ENCODE measurements around the gene MED13L.

Gene MED13L

DNA sequence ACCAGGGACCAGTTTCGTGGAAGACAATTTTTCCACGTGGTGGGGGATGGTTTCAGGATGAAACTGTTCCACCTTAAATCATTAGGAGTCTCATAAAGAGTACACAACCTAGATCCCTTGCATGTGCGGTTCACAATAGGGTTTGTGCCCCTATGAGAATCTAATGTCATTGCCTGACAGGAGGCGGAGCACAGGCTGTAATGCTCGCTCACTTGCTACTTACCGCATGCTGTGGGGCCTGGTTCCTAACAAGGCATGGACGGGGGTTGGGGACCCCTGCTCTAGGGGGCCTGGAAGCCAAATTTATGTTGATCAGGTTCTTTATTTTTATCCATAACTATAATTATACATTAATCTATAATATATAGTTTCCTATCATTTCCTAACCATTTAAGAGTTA is 315.3 kb downstream of the MED13L start:
- no peak for DNase-seq (ENCODE audit: insufficient read length, low spot score)
- no peak for FAIRE-seq
- TF ChIP-seq, protein P1, sequence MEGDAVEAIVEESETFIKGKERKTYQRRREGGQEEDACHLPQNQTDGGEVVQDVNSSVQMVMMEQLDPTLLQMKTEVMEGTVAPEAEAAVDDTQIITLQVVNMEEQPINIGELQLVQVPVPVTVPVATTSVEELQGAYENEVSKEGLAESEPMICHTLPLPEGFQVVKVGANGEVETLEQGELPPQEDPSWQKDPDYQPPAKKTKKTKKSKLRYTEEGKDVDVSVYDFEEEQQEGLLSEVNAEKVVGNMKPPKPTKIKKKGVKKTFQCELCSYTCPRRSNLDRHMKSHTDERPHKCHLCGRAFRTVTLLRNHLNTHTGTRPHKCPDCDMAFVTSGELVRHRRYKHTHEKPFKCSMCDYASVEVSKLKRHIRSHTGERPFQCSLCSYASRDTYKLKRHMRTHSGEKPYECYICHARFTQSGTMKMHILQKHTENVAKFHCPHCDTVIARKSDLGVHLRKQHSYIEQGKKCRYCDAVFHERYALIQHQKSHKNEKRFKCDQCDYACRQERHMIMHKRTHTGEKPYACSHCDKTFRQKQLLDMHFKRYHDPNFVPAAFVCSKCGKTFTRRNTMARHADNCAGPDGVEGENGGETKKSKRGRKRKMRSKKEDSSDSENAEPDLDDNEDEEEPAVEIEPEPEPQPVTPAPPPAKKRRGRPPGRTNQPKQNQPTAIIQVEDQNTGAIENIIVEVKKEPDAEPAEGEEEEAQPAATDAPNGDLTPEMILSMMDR (IDR thresholded peaks at IDR 0.05; ENCODE audit: insufficient read depth, missing control alignments) = no peak

DNA sequence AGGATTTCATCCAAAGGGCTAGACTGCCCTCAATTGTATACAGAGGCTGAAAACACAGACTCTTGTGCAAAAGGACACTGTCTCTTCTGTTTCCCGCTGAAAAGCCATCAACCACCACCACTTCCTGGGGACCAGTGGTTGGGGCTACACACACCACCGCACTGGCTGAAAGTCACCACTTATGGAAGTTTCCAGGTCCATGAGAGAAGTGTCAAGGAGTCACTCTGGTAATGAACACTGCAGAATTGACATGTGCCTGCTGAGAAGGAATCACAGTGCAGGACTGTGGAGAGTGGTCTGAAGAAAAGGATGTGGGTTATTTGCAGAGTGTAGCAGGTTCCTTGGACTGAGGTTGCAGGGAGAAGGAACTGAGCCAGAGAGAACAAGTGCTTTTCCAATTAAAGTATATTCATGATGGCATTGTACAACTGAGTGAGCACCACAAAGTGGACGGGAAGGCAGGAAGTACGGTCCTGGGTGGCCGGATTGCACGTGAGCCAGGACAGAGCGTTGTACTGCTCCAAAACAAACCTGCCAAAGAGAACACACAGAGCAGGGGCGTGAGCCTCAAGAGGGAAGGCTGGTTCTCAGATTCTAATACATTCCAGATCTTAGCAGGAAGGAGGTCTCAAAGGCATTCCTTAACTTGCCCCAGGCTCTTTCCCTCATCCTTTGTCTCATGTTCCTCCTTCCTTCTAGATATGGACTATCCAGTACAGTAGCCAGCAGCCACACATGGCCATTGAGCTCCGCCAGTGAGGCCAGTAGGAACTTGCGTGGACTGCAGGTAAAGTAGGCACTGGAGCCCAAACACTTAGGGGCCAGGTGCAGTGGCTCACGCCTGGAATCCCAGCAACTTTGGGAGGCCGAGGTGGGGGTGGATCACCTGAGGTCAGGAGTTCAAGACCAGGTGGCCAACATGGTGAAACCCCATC is 316.4 kb downstream of the MED13L start:
- no peak for DNase-seq (ENCODE audit: insufficient read length, low spot score)

DNA sequence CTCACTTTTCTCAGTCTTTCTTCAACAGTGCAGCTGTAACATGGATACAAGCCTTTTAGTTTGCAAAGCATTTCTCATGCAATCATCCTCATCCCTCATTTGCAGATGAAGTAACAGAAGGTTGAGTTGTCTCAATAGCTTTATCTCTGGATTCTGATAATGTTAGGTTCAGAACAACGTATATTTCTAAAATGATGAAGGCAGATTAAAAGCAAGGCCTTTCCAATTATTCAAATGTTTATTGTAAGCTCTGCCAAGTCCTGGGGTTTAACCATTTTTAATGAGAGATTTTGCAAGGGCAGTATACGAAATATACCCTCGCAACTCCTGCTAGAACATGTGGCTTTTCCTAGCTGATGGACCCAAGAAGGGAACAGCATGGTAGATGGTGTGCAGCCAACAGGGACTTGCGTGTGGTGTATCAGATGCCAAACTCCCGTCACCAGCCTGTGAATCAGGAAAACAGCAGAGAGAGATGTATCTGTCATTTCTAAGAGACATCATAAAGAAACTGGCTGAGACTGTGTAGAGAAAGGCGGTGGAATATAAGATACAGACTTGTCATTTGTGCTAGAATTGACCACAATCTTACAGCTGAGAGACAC is 319.7 kb downstream of the MED13L start:
- FAIRE-seq (no peak), DNase-seq (ENCODE audit: insufficient read length, low spot score) (no peak)
- TF ChIP-seq, protein P1 (IDR thresholded peaks at IDR 0.05; ENCODE audit: insufficient read depth, missing control alignments) = no peak

More for the DNA sequence above, 316.4 kb downstream of the MED13L start:
- FAIRE-seq = no peak
- TF ChIP-seq, protein P1 (IDR thresholded peaks at IDR 0.05; ENCODE audit: insufficient read depth, missing control alignments) = no peak

DNA sequence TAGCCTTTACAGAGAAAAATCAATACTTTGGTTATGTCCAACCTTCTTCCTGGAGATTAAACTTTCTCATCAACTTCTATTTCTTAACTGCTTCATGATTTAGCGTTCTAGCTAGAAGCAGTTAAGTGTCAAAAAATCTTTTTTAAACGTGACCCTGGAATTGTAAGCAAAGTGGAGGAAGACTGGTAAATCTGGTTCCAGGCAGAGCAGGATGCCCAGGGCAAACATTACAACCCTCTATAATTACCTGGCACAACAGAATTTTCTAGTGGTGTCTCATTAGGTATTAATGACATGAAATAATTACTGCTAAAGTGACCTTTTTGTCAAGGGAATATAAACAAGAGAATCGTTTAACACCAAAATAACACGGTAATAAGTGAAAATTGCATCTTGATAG is 320.8 kb downstream of the MED13L start:
- DNase-seq (ENCODE audit: insufficient read length, low spot score) (no peak), FAIRE-seq (no peak)
- TF ChIP-seq, protein P1 (IDR thresholded peaks at IDR 0.05; ENCODE audit: insufficient read depth, missing control alignments) = no peak

DNA sequence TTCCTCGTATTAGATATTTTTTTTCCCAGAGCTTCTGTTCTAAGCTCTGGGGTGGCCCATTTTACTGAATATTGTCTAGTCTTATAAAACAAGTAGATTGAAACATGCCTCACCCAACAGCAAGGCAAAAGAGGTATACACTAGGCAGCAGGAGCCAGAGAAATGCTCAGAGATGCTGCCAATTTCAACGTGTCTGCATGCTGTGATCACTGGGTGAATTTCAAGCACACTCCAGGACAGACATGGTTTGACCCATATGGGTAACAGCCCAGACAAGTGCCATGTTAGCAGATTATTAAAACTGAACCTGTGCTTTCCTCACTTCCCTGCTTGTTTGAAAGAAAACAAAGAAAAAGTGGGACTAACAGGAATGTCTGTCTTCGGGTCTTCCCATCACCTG is 321.3 kb downstream of the MED13L start:
- no peak for FAIRE-seq

DNA sequence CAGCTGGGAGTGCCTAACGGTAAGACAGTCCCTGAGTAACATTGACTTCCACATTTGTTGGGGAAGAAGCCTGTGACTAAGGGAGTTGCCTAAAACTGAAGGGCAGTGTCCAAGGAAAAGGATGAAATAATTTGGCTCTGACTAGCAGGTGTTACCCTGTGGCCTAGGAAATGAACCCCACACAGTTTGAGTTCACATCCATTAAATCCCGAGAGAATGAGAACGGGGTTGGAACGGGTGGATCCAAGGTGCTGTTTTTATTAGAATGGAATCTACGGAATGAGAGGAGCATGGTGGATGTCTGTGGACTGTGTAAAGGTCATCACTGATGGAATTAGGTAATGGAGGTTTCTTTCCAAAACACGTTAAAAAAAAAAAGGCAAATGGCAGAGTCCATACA is 324.0 kb downstream of the MED13L start:
- DNase-seq (ENCODE audit: insufficient read length, low spot score) (no peak), FAIRE-seq (no peak)
- TF ChIP-seq, protein P1 (IDR thresholded peaks at IDR 0.05; ENCODE audit: insufficient read depth, missing control alignments) = no peak

More for the DNA sequence above, 321.3 kb downstream of the MED13L start:
- TF ChIP-seq, protein P1 (IDR thresholded peaks at IDR 0.05; ENCODE audit: insufficient read depth, missing control alignments) = no peak
- DNase-seq (ENCODE audit: insufficient read length, low spot score) = no peak

DNA sequence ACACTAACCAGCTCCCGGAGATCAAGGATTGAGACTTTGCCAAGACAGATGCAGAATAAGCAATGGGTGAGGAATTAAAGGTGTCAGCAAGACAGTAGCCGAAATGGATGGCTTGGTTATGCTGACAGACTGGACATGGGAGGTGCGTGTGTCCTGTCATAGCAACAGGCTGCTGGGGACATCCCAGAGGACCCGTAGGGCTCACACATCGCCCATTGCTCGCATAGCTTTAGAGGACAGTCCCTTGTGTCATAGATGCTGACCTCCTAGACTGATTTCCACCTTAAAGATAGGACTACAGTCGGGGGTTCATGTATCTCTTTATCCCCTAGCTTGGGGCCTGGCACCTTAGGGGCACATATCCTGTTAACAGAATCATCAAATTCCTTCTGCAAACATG is 324.5 kb downstream of the MED13L start:
- DNase-seq (ENCODE audit: insufficient read length, low spot score) = no peak
- TF ChIP-seq, protein P1 (IDR thresholded peaks at IDR 0.05; ENCODE audit: insufficient read depth, missing control alignments) = no peak
- FAIRE-seq = no peak
